SJSA1 (cell line): ENCODE measurements around the gene STPG2. TPM values are rescaled to one million over a fixed set of nuclear protein-coding genes. Genes with fewer than 3 reads are reported as not detected.

Experiments
- DNase-seq, 2 experiments: peaks; one replicate each; pipeline ENCODE4 v3.0.0-alpha.2; 2015 to 2020; ENCODE audit warnings: low spot score in 2 of 2, low read depth in 1 of 2
- H3K27ac ChIP-seq: fragments of 250-450 bp; sonication (Bioruptor Pico); 2 replicates; pipeline ENCODE4 v1.5.1; 2020; ENCODE audit warnings: mild to moderate bottlenecking, moderate library complexity
- H3K27me3 ChIP-seq: fragments of 250-450 bp; sonication (Bioruptor Pico); replicated peaks from 2 replicates; pipeline ENCODE4 v1.5.1; 2020; ENCODE audit warnings: mild to moderate bottlenecking, moderate library complexity
- H3K36me3 ChIP-seq: fragments of 250-450 bp; sonication (Bioruptor Pico); 2 replicates; pipeline ENCODE4 v1.5.1; 2020; ENCODE audit warnings: mild to moderate bottlenecking
- H3K4me1 ChIP-seq: fragments of 250-450 bp; sonication (Bioruptor Pico); replicated peaks from 2 replicates; pipeline ENCODE4 v1.6.1; 2021; ENCODE audit warnings: mild to moderate bottlenecking
- H3K4me3 ChIP-seq: fragments of 250-450 bp; sonication (Bioruptor Pico); 2 replicates; pipeline ENCODE4 v1.5.1; 2020; ENCODE audit warnings: mild to moderate bottlenecking
- H3K9me3 ChIP-seq: fragments of 250-450 bp; sonication (Bioruptor Pico); replicated peaks from 2 replicates; pipeline ENCODE4 v1.5.1; 2020; ENCODE audit warnings: mild to moderate bottlenecking
- total RNA-seq: library from RNA; depleted of rRNA; stranded (reverse); fragments of >200 nt; shearing (Covaris generic); gene quantifications from 2 replicates; pipeline ENCODE4 v1.2.3, GENCODE V29; 2014; rRNA removed

The STPG2 gene
- not detected in 2 replicates for total RNA-seq

DNA sequence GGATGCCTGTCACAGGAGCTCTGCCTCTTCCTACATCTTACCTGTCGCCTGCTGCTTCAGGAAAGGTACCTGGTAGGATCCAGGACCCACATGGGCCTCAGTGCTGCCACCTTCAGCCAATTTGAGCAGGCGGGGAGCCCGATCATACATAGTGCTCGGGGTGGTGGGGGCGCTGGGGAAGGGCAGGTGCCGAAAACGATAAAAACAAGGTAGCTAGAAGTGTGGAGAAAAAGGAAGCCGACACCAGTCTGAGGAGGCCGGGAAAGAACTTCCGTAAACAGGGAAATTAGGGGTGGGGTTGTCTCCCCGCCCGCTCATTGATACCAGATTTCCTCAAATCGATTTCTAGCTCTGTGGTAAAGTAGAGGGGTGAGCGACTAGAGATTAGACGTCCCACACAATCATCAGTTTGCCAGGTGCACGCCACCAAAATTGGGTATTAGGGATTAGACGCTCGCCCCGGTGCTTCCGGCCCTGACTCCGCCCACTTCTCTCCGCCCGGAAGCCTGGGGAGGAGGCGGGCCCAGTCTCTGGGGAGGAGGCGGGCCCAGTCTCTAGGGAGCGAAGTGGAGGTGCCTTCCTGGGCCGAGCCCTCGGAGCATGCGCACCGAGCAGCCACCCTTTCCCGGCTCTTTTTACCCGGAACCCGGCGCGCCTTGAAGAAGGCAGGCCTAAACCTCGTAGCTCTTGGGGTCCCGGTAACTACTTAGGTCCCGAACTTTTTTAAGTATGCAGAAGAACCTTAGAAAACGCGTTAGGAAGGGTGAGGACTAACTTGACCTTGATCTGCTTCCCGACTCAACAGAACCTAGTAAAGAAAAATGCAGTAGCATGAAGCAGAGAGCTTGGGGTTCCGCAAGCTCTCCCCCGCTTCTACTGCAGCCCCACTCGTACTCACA lies at the start of gene STPG2:
TSS of gene STPG2 (minus strand) at position 476 of the 899 bp plus-strand sequence.
- DNase-seq = peak; percentile 8 to 48
- Histone ChIP-seq H3K4me1 (no peaks in the 10 kb centered on the region), H3K27me3 (no peaks in the 10 kb centered on the region), H3K9me3 (no peaks in the 10 kb centered on the region), H3K36me3 (no peaks in the 10 kb centered on the region), H3K4me3 (peak within 1 kb of the TSS; percentile 31), H3K27ac (no peak within 1 kb of the TSS)

DNA sequence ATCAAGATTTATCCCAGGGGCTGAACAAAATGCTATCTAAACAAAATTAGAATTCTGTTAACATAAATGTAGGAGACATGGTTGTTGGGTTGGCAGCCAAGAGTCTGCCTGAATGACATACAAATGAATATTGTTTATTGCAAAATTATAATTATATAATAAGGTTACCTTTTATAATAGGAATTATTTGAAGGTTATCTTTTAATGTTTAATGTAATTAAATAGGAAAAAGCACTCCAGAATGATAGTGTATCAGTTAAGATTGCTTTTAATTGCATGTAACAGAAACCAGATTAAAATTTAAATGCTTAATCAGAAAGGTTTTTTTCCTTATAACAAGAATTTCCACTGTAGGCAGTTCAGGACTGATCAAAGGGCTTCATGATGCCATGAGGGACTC lies 42.0 kb upstream of the STPG2 start:
- no peak for DNase-seq
- Histone ChIP-seq H3K27me3 (no peaks in the 10 kb centered on the region; the same call in 1 of the 2 replicates), H3K4me1 (no peaks in the 10 kb centered on the region), H3K4me3 (no peak overlapping the region), H3K9me3 (no peaks in the 10 kb centered on the region), H3K27ac (no peak overlapping the region), H3K36me3 (no peaks in the 10 kb centered on the region)

DNA sequence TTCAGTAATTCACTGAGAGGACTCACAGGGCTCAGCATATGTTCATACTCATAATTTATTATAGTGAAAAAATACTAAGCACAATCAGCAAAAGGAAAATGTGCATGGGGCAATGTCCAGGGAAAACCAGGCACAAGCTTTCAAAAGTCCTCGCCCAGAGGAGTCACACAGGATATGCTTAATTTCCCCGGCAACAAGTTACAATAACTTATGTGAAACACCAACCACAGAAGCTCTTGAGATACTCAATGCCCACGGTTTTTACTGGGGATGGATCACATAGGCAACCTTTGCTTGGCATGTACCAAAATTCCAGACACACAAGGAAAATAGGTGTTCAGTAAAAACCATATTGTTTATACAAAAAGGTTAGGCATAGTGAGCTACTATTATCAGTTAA lies 38.5 kb upstream of the STPG2 start:
- Histone ChIP-seq H3K27ac (no peak overlapping the region), H3K27me3 (no peaks in the 10 kb centered on the region; the same call in 1 of the 2 replicates), H3K36me3 (no peaks in the 10 kb centered on the region), H3K4me3 (no peak overlapping the region), H3K9me3 (no peaks in the 10 kb centered on the region), H3K4me1 (no peaks in the 10 kb centered on the region)
- no peak for DNase-seq

DNA sequence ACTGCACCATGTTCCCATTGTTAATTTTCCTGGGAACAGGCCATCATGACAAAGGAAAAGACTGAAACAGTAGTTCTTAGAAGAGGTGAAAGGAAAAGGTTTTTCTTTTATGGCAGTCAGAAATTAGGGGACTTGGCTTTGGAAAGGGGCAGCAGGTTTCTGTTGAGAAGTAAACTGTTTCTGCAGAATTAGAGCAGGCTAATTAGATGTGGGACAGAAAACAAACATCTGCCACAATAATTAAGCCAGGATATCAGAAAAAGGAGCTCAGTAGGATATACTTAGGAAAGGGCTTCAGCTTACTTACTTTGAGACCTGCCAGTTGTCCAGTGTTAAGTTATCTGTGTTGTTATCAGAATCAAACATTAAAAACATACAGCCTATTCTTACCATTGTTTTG lies 36.7 kb upstream of the STPG2 start:
- DNase-seq = no peak
- no peak overlapping the region for H3K27ac ChIP-seq
- no peaks in the 10 kb centered on the region for H3K36me3 ChIP-seq
- no peaks in the 10 kb centered on the region for H3K4me1 ChIP-seq
- H3K27me3 ChIP-seq = no peaks in the 10 kb centered on the region; the same call in 1 of the 2 replicates
- H3K4me3 ChIP-seq = no peak overlapping the region
- no peaks in the 10 kb centered on the region for H3K9me3 ChIP-seq

DNA sequence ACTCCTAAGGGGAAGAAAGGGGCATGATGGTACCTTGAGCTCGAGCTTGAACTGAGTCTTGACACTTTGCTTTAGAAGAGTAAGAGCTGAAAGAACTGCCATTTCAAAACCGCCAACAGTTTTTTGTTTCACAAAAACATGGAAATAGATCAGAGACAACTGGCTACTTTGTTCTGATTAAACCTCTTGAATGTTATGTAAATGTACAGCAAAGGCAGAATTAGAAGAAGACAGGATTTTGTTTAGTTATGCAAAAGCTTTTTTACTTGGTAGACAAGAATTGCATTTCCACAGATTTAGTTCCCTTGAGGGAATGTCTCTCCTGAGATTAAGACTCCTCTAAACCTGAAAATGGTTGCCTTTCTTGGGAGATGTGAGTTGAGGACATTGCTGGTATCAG lies 33.3 kb upstream of the STPG2 start:
- DNase-seq = no peak
- H3K9me3 ChIP-seq = no peaks in the 10 kb centered on the region
- no peaks in the 10 kb centered on the region; the same call in 1 of the 2 replicates for H3K27me3 ChIP-seq
- no peaks in the 10 kb centered on the region for H3K36me3 ChIP-seq
- H3K4me1 ChIP-seq = no peaks in the 10 kb centered on the region
- H3K27ac ChIP-seq = no peak overlapping the region
- no peak overlapping the region for H3K4me3 ChIP-seq

DNA sequence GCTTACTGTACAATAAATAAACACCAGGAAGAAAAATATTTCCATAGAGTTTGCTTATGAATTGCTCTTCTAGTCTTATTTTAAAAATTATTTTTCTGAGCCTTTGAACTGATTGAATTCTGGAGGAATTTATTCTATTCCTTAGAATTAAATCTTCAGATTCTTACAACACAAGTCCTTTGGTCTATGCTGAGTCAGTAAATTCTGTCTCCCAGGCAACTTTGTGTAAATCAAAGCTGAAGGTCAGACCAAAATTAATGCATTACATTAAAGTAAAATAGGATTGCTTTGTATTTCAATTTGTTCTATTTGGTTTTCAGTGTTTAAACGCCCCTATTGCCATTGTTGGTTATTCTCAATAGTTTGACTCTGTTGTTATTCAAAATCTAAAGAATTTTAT lies 26.8 kb upstream of the STPG2 start:
- no peak for DNase-seq

DNA sequence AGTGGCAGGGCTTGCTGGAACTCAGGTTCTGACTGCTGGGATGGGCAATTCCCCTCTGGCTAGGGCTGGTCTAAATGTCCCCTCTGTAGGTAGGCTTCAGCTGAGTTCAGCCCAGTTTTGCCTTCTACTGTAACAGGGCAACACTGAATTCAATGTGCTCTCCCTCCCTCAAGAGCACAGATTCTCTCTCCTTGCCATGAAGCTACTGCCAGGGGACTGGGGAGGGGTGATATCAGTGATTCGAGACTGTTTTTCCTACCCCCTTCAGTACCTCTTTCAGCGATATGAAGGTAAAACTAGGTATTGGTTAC lies 23.4 kb upstream of the STPG2 start:
- H3K4me3 ChIP-seq = no peak overlapping the region
- no peaks in the 10 kb centered on the region for H3K27me3 ChIP-seq
- H3K27ac ChIP-seq = no peak overlapping the region
- no peaks in the 10 kb centered on the region for H3K9me3 ChIP-seq
- no peak for DNase-seq
- no peaks in the 10 kb centered on the region for H3K36me3 ChIP-seq
- H3K4me1 ChIP-seq = no peaks in the 10 kb centered on the region

More for the DNA sequence above, 26.8 kb upstream of the STPG2 start:
- Histone ChIP-seq H3K27ac (no peak overlapping the region), H3K4me1 (no peaks in the 10 kb centered on the region), H3K27me3 (no peaks in the 10 kb centered on the region), H3K4me3 (no peak overlapping the region), H3K36me3 (no peaks in the 10 kb centered on the region), H3K9me3 (no peaks in the 10 kb centered on the region)

DNA sequence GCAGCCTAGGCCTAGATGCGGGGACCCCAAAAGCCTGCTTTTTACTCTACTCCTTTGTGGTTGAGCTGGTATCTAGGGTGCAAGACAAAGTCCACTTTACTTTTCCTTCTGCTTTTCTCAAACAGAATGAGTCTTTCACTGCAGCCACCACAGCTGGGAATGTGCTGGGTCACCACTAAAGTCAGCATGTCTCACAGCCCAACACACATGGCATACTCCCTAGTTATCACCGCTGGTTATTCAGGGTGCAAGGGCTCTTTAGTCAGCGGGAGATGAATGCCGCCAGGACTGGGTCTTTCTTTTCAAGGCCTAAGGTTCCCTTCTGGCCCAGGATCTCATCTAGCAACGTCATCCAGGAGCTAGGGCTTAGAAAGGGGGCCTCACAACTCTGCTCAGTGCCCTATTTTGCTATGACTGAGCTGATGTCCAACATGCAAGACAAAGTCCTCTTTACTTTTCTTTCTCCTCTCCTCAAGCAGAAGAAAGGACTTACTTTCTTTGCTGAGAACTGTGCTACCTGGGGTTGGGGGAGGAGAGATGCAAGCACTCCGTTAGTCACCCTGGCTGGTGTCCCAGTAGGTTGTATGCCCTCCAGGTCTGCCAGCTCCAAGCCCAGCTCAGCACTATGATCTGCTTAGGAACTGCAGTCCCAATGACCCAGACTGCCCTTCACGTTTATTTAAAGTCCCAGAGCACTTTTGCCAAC lies 22.9 kb upstream of the STPG2 start:
- Histone ChIP-seq H3K36me3 (no peaks in the 10 kb centered on the region), H3K27me3 (no peaks in the 10 kb centered on the region), H3K4me1 (no peaks in the 10 kb centered on the region), H3K27ac (no peak overlapping the region), H3K4me3 (no peak overlapping the region), H3K9me3 (no peaks in the 10 kb centered on the region)
- no peak for DNase-seq

DNA sequence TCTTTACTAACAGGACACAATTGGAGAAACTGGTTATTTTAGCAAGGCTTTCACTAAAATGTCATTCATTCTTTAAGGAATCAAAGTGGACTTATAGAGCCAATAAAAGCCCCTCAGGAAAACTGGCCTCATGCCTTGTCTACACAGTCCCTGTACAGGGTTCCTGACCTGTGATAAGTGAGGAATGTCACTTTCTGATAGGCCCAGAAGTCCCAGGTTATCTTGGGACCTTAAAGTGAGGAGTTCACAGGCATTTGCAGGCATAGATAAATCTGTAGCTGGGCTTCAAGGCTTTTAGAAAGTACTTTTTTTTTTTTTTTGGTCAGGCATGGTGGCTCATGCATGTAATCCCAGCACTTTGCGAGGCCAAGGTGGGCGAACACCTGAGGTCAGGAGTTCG lies 19.4 kb upstream of the STPG2 start:
- no peaks in the 10 kb centered on the region for H3K27me3 ChIP-seq
- no peaks in the 10 kb centered on the region for H3K9me3 ChIP-seq
- no peak for DNase-seq
- H3K4me1 ChIP-seq = no peaks in the 10 kb centered on the region
- no peaks in the 10 kb centered on the region for H3K36me3 ChIP-seq
- H3K27ac ChIP-seq = no peak overlapping the region
- no peak overlapping the region for H3K4me3 ChIP-seq

DNA sequence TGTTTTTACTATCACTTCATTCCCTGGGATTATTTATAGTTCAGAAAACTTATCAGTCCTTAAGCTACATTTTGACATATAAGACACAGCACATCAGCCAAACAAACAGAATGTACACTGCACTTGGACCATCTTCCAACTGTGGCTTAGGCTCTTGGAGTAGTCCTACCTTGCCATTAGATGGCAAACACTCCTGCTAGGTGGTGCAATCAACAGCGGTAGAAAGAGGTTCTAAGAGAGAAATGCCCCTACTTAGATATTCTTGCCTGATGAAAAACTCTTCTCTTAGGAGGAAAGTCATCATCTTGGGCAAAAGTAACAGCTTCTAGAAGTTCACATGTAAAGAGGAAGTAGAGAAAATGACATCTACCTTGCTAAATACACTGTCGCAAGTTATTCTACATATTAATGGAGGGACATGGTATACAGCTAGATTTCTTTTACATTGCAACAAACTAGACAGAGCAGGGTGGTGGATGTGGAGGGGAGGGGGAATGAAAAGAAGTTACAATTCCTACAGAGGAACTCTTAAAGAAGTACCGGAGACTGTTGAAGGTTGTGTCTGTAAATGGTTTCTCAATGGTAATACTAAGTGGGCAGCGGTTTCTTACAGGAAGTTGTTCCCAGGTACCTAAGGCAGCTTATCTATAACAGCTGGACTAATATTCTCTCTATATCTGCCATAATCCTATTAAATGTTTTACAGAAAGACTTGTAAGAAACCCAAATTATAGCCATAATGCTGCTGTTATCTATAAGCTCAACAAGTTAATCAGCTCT lies 8.1 kb upstream of the STPG2 start:
- Histone ChIP-seq H3K27me3 (no peaks in the 10 kb centered on the region), H3K9me3 (no peaks in the 10 kb centered on the region), H3K4me1 (no peaks in the 10 kb centered on the region), H3K4me3 (no peak overlapping the region), H3K27ac (no peak overlapping the region), H3K36me3 (no peaks in the 10 kb centered on the region)
- no peak for DNase-seq

DNA sequence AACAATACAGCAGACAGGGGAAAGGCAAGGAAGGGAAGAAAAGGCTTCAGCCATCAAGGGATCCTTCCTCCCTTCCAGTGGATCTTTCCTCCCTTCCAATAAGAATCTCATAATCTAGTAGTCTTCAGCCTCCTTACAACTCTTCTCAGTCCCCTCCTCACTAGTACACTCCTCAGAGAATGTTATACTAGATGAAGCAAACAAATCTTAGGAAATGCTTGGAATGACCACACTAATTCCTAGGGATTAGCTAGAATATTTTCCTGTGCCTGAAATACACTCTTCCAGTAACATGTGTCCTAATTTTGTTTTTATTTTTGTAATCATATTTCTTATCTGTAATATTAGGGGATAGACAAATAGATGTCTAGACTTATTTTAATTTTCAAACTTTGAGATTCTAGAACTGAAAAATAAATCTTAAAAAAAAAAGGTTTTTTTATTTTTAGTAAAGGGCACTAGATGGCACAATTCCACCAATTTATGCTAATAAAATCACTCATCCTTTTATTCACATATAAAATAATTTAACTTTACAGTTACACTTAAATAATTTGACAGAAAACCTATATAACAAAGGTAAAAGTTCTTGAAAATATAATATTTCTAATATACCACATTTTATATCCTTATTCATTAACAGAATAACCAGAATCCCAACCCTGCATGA lies 7.0 kb upstream of the STPG2 start:
- Histone ChIP-seq H3K4me3 (no peak overlapping the region), H3K27me3 (no peaks in the 10 kb centered on the region), H3K9me3 (no peaks in the 10 kb centered on the region), H3K27ac (no peak overlapping the region), H3K36me3 (no peaks in the 10 kb centered on the region), H3K4me1 (no peaks in the 10 kb centered on the region)
- DNase-seq = no peak

DNA sequence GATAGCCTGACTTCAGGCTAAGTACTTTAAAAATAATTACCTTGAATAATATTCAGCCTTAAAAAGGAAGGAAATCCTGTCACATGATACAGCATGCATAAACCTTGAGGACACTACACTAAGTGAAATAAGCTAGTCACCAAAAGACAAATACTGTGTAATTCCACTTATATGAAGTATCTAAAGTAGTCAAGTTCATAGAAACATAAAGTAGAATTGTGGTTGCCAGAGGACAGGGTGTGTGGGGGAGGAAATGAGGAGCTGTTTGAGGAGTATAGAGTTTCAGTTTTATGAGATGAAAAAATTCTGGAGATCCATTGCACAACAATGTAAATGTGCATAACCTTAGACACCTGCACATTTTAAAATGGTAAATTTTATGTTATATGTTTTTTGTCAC lies 5.6 kb upstream of the STPG2 start:
- no peak overlapping the region for H3K4me3 ChIP-seq

DNA sequence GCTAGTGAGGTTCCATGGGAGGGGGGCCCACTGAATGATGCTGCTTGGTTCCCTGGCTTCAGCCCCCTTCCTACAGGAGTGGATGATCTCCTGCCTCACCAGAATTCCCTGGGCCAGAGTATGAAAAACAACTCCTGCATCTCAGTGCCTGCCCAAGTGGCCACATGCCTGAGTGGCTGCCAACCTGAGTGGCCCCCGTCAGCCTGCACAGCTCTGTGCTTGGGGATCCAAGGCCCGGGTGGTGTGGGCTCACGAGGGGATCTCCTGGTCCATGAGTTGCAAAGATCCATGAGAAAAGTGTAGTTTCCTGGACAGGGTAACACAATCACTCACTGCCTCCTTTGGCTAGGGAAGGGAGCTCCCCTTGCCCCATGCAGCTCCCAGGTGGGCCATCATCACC lies 17.1 kb downstream of the STPG2 start:
- DNase-seq = no peak
- Histone ChIP-seq H3K4me1 (no peaks in the 10 kb centered on the region), H3K27ac (no peak overlapping the region), H3K36me3 (no peaks in the 10 kb centered on the region), H3K4me3 (no peak overlapping the region), H3K9me3 (no peaks in the 10 kb centered on the region), H3K27me3 (no peaks in the 10 kb centered on the region)

More for the DNA sequence above, 5.6 kb upstream of the STPG2 start:
- Histone ChIP-seq H3K4me1 (no peaks in the 10 kb centered on the region), H3K27ac (no peak overlapping the region), H3K9me3 (no peaks in the 10 kb centered on the region), H3K27me3 (no peaks in the 10 kb centered on the region), H3K36me3 (no peaks in the 10 kb centered on the region)
- DNase-seq = no peak
